ENCODE data around the gene KRTAP22-2. TPM values are rescaled to one million over a fixed set of nuclear protein-coding genes. Genes with fewer than 3 reads are reported as not detected.

The KRTAP22-2 gene
- total RNA-seq, 6 donors from 2014 or later: not detected

GRCh38 chr21:30555095-30555494, 35.1 kb downstream of the KRTAP22-2 start:
- Histone ChIP-seq H3K4me3 (no peak overlapping the region), H3K4me1 (no peaks in the 10 kb centered on the region), H3K27ac (no peak overlapping the region), H3K27me3 (no peaks in the 10 kb centered on the region), H3K9me3 (no peaks in the 10 kb centered on the region), H3K36me3 (no peaks in the 10 kb centered on the region)
- WGBS, 2 donors: 85 to 93% methylated on average over 2 of the region's 2 CpGs
- ATAC-seq (ENCODE audit: low FRiP score in 2 of 2) (no peak), DNase-seq (no peak)
- TF ChIP-seq EP300 (IDR thresholded peaks at IDR 0.05): no peak

GRCh38 chr21:30552782-30553181, 37.4 kb downstream of the KRTAP22-2 start:
- no peaks in the 10 kb centered on the region for H3K9me3 ChIP-seq
- TF ChIP-seq CTCF (IDR thresholded peaks at IDR 0.05) (no peak), EP300 (IDR thresholded peaks at IDR 0.05) (no peak), POLR2A (IDR thresholded peaks at IDR 0.05) (no peak), POLR2AphosphoS5 (IDR thresholded peaks at IDR 0.05) (no peak)

GRCh38 chr21:30541764-30542163, 48.4 kb downstream of the KRTAP22-2 start, which contains the start of gene KRTAP19-6:
TSS of gene KRTAP19-6 (minus strand) at chr21:30541864. CDS start at chr21:30541833, 31 bp downstream.
- Histone ChIP-seq H3K27ac (no peak within 1 kb of the TSS), H3K36me3 (no peaks in the 10 kb centered on the region), H3K27me3 (no peaks in the 10 kb centered on the region), H3K4me1 (no peaks in the 10 kb centered on the region), H3K9me3 (no peaks in the 10 kb centered on the region), H3K4me3 (no peak within 1 kb of the TSS)
- no peak for ATAC-seq (ENCODE audit: low FRiP score in 2 of 2)
- TF ChIP-seq CTCF (IDR thresholded peaks at IDR 0.05) (no peak), EP300 (IDR thresholded peaks at IDR 0.05) (no peak), POLR2A (IDR thresholded peaks at IDR 0.05) (no peak), POLR2AphosphoS5 (IDR thresholded peaks at IDR 0.05) (no peak)
- no peak for DNase-seq
- WGBS, 2 donors: 78 to 82% methylated on average over 1 of the region's 1 CpG

More at GRCh38 chr21:30552782-30553181, 37.4 kb downstream of the KRTAP22-2 start:
- DNase-seq: no peak
- no peak for ATAC-seq (ENCODE audit: low FRiP score in 2 of 2)
- no peak overlapping the region for H3K4me3 ChIP-seq
- H3K36me3 ChIP-seq: no peaks in the 10 kb centered on the region
- no peaks in the 10 kb centered on the region for H3K4me1 ChIP-seq
- H3K27ac ChIP-seq: no peak overlapping the region
- WGBS, 2 donors: 63 to 75% methylated on average over 1 of the region's 1 CpG
- no peaks in the 10 kb centered on the region for H3K27me3 ChIP-seq

Small RNA genes within 50 kb of the gene (small RNA-seq; reads per million reads assigned to genes)
- 0 reads per million in 4 donors for gene KRTAP20-1
- 0 reads per million in 4 donors for gene KRTAP20-4
- gene KRTAP22-1: 0 reads per million in 4 donors
- 0 reads per million in 4 donors for gene KRTAP22-2

Other genes starting within 250 kb of the KRTAP22-2 start
- not detected for gene KRTAP23-1, start 241.8 kb downstream of the KRTAP22-2 start, total RNA-seq
- gene KRTAP13-2, start 218.1 kb downstream of the KRTAP22-2 start, total RNA-seq: not detected
- not detected for gene KRTAP13-1, start 194.4 kb downstream of the KRTAP22-2 start, total RNA-seq
- gene KRTAP13-3, start 164.5 kb downstream of the KRTAP22-2 start, total RNA-seq: not detected
- gene KRTAP13-4, start 160.2 kb downstream of the KRTAP22-2 start, total RNA-seq: not detected
- not detected for gene KRTAP15-1, start 150.1 kb downstream of the KRTAP22-2 start, total RNA-seq
- gene KRTAP19-1, start 110.0 kb downstream of the KRTAP22-2 start, total RNA-seq: not detected
- not detected for gene KRTAP19-2, start 103.0 kb downstream of the KRTAP22-2 start, total RNA-seq
- gene KRTAP19-3, start 98.4 kb downstream of the KRTAP22-2 start, total RNA-seq: not detected
- not detected for gene KRTAP19-4, start 93.2 kb downstream of the KRTAP22-2 start, total RNA-seq
- gene KRTAP19-5, start 88.3 kb downstream of the KRTAP22-2 start, total RNA-seq: not detected
- gene KRTAP19-6, start 48.5 kb downstream of the KRTAP22-2 start, total RNA-seq: not detected
- not detected for gene KRTAP19-7, start 29.1 kb downstream of the KRTAP22-2 start, total RNA-seq
- gene KRTAP6-3, start 2.0 kb upstream of the KRTAP22-2 start, total RNA-seq: not detected
- gene KRTAP6-2, start 8.5 kb upstream of the KRTAP22-2 start, total RNA-seq: not detected
- gene KRTAP22-1, start 10.7 kb upstream of the KRTAP22-2 start, total RNA-seq: not detected
- gene KRTAP6-1, start 23.5 kb upstream of the KRTAP22-2 start, total RNA-seq: not detected
- gene KRTAP20-1, start 26.0 kb upstream of the KRTAP22-2 start, total RNA-seq: not detected
- gene KRTAP20-4, start 30.2 kb upstream of the KRTAP22-2 start, total RNA-seq: not detected
- not detected for gene KRTAP20-2, start 44.8 kb upstream of the KRTAP22-2 start, total RNA-seq
- gene KRTAP20-3, start 52.5 kb upstream of the KRTAP22-2 start, total RNA-seq: not detected
- not detected for gene KRTAP21-3, start 128.4 kb upstream of the KRTAP22-2 start, total RNA-seq
- not detected for gene KRTAP21-2, start 156.9 kb upstream of the KRTAP22-2 start, total RNA-seq
- gene KRTAP21-1, start 165.0 kb upstream of the KRTAP22-2 start, total RNA-seq: not detected
- not detected for gene KRTAP8-1, start 222.9 kb upstream of the KRTAP22-2 start, total RNA-seq
- gene KRTAP7-1, start 239.4 kb upstream of the KRTAP22-2 start, total RNA-seq: not detected

Data from upper lobe of left lung (tissue), 6 donors.